Activated T-cell treated with anti-CD3 and anti-CD28 coated beads for 1 hour (primary cell): Measurements from ENCODE around the gene IL26.
"Not testable (repeated sequence)": the region's sequence is repeated elsewhere in the genome, so short reads cannot be mapped to it uniquely, and the experiment has no call there.

ENCODE experiments used
- DNase-seq: peaks from one replicate; pipeline ENCODE4 v3.0.0-alpha.2; 2020; ENCODE audit warnings: low read depth

The IL26 gene

GRCh38 chr12:68198507-68199086 lies 27.0 kb downstream of the IL26 start:
- DNase-seq: no peak

- no peak for DNase-seq
Measured at GRCh38 chr12:68190301-68190700, 35.3 kb downstream of the IL26 start.

GRCh38 chr12:68189821-68190242 lies 35.8 kb downstream of the IL26 start:
- no peak for DNase-seq

DNA sequence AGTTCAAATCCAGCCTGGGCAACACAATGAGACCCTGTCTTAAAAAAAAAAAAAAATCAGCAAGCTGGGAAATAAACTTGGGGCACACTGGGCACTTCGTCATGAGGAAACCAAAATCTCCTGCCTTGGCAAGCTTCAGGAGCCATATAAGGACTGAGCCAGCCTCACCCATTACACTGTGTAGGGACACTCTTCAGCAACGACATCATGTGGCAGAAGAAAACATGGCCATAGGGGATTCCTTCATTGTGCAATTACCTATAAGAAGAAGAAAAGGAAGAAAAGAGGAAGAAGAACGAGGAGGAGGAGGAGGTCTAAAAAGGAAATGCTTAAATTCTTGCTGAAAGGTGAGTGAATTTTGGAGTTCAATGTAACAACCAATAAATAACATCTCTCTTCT lies 40.0 kb downstream of the IL26 start:
- DNase-seq: no peak

DNA sequence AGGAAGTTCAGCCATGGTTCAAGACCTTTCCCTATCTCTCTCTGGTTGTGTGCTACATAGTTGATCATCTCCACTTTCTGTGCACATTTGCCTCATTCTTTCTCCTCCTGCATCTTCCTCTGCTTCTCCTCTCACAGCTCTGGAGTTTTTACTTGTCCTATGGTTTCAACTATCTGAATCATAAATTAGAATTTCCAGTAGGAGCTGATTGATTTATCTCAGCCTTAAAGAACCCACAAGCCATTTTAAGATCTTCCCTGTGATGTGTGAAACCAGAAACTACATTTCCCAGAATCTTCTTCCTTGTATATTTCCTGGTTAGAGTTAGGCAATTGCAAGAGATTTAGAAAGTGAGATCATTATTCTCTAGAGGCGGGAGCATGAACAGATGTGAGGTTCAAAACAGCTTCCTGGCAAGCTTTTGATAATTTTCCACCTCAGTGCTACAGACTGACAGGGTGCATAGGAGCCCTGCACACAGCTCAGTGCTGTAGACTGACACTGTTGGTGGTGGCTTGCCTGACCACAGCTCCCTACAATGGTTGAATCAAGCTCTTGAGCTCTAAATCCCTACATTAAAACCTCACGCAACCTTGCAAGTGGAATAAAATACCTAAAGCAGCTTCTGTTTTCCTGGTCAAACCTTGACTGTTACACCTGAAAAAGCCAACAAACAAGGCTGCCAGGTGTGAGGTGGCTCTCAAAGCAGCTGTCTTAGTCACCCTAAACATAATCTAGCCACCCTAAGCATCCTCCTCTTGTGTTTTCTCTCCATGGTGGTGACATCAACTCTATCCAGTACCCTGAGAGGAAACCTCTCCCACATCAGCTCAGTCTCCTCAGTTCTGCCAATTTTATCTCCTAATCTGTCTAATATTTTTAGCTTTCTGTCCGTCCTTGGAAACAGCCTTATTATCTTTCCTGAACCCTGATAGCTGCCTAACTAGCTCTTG lies 44.5 kb downstream of the IL26 start:
- no peak for DNase-seq

GRCh38 chr12:68178774-68179439 lies 46.7 kb downstream of the IL26 start:
- no peak for DNase-seq

DNA sequence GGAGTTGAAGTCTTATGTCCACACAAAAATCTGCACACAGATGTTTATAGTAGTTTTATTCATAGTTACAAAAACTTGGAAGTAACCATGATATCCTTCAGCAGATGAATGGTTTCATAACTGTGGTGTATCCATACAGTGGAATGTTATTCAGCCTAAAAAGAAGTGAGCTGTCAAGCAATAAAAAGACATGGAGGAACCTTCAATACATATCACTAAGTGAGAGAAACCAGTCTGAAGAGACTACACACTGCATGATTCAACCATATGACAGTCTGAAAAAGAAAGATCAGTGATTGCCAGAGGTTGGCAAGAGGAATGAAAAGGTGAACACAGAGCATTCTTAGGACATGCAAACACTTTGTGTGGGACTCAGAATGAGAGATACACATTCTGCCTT lies 47.4 kb downstream of the IL26 start:
- no peak for DNase-seq

DNA sequence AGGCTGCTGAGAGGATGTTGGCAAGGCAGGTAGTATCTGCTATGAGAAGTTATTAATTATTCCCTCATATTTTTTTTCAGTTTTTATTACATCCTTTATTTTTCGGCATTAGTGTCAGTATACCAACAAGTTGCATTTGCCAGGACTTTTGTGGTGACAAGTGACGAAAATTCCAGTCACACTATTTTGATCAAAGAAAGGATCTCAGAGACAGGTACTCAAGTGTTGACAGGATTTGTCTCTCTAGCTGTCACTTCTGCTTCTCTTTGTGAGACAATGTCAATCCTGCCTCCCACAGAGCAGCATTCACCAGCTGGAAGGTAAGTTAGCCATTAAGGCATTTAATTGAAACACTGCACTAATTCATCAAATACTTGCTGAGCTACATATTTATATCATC lies 48.0 kb downstream of the IL26 start:
- no peak for DNase-seq

DNA sequence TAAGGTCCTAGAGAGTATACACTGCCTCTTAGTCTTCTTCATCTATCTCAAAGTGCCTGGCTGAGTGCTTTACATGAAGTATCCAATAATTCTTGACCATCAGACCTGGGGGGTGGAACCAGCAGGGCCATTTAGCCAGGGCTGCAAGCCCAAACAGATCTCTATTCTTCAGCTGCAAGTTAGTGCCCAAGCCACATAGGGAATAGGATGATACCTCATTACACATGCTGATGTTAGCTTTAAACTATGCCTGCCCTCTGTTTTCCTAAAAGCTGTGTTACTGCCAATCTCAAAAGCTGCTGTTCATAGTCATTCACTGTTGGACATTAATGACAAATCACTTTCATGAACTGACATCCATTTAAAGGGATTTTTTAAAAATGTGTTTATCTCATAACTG lies 49.4 kb downstream of the IL26 start:
- DNase-seq: no peak

DNA sequence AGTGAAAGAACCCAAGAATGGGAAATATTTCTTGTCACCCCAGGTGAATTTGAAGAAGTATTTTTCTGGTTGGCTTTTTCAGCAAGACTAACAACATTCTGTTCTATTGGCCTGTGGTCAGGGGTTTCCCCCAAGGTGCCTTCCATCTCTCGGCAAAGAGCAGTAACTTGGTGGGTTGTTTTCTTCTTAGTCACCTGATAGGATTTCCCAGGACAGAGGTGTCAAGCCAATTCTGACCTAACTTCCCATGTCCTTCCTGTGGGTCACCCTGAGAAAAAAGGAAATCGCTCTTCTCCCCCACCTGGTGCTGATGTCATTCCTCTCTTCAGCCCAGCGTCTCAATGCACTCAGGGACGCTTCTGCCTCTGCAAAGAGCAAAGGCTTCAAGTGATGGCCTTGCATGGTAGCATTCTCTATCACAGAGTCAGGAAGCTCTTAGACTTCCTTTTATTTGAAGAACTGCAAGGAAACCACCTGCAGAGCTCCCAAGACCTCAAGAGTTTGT lies 50.0 kb downstream of the IL26 start:
- peak; percentile 20 for DNase-seq

- not testable (repeated sequence) for DNase-seq
Measured at GRCh38 chr12:68174761-68175160, 50.8 kb downstream of the IL26 start.

GRCh38 chr12:68173792-68174191 lies 51.8 kb downstream of the IL26 start:
- DNase-seq: no peak

- no peak for DNase-seq
Measured at GRCh38 chr12:68170726-68171125, 54.9 kb downstream of the IL26 start.

- DNase-seq: no peak
Measured at GRCh38 chr12:68169213-68169889, 56.3 kb downstream of the IL26 start.

- DNase-seq: no peak
Measured at GRCh38 chr12:68166317-68166831, 59.2 kb downstream of the IL26 start.

GRCh38 chr12:68163560-68164081 lies 62.0 kb downstream of the IL26 start:
- no peak for DNase-seq

- DNase-seq: no peak
Measured at GRCh38 chr12:68162374-68162773, 63.2 kb downstream of the IL26 start.

GRCh38 chr12:68159681-68160304 lies 65.8 kb downstream of the IL26 start, which contains the start of gene IFNG:
IFNG (minus strand) TSS chr12:68159740; CDS start chr12:68159615, 125 bp downstream.
- no peak for DNase-seq

DNA sequence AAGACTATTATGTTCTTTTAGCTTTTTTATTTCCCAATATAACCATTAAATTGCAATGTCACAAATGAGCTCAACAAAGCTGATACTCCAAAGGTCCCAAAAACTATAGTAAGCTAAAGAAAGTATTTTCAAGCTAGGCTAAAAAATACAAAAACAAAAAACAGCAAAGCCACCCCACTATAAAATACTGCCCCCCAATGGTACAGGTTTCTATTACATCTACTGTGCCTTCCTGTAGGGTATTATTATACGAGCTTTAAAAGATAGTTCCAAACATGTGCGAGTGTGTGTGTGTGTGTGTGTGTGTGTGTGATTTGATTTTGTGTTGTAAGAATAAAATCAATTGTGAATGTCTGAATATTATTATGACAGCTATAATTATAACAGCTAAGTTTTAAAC lies 67.2 kb downstream of the IL26 start:
- no peak for DNase-seq

DNA sequence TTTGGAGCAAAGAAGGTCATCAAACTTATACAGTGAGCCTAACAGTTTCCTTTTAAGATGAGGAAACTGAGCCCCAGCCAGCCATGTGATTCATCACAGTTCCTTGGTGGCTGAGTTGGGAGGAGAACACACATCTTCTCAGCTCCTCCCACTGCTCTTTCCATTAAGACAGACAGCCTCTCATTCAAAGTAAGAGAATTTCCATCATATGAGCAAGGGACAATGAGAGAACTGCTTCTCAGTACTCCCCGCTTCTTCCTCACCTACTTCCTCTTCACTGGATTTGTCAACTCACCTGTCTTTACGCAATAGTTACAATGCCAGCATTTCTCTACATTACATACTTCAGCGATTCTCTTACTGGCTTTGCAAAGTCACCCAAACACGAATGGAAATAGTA lies 68.2 kb downstream of the IL26 start:
- DNase-seq: no peak

DNA sequence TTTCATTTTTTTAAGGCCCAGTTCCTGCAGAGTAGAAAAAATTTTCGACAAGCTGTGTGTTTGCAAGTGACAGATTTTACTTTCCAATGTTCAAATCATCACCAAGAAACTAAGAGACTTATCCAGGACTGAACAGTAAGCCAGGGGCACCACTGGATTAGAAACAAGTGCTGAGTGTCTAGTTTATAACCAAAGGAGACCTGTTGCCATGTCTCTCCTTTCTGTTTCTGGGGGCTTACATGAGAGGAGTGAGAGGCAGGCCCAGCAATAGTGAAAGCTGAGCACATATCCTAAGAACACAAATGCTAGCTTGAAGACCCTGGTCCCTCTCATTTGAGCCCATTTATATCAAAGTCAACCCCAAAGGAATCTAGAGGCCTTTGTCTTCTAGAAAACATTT lies 69.0 kb downstream of the IL26 start:
- no peak for DNase-seq
